GM12878 (cell line): ENCODE results near the gene RGS19. TPM values are rescaled to one million over a fixed set of nuclear protein-coding genes. Genes with fewer than 3 reads are reported as not detected.

Experiments
- BHLHE40 ChIP-seq, 2 experiments: fragments of 450-650 bp in 1 of 2; IDR thresholded peaks; 2 replicates each; pipeline ENCODE4 v1.6.1; 2011 to 2017; ENCODE audit warnings: low read depth in 2 of 2, borderline replicate concordance in 1 of 2, improper control_type of control experiment in 1 of 2, low read length in 1 of 2, mild to moderate bottlenecking in 1 of 2
- CBX5 ChIP-seq: sonication (generic); IDR thresholded peaks from 2 replicates; pipeline ENCODE4 v1.6.1; 2016; ENCODE audit warnings: low read depth, moderate library complexity, mild to moderate bottlenecking, inconsistent platforms
- CREM ChIP-seq: IDR thresholded peaks from 2 replicates; pipeline ENCODE4 v1.6.1; 2014; ENCODE audit warnings: antibody characterized with exemption, low read depth
- POLR2AphosphoS2 ChIP-seq: IDR thresholded peaks from 2 replicates; pipeline ENCODE4 v1.6.1; 2011; ENCODE audit warnings: low read depth, mild to moderate bottlenecking, low read length, improper control_type of control experiment, moderate library complexity
- POU2F2 ChIP-seq: IDR thresholded peaks from 3 replicates; pipeline ENCODE4 v1.6.1; 2011; ENCODE audit warnings: low read depth, mild to moderate bottlenecking, low read length, borderline replicate concordance
- RBBP5 ChIP-seq: fragments of 200-600 bp; sonication (generic); conservative IDR thresholded peaks from 2 replicates; pipeline ENCODE4 v1.6.1; 2016
- SPI1 ChIP-seq: IDR thresholded peaks from 2 replicates; pipeline ENCODE4 v1.6.1; 2011; ENCODE audit warnings: low read depth, mild to moderate bottlenecking, low read length, moderate library complexity, borderline replicate concordance; ENCODE audit not compliant: insufficient read depth
- STAT1 ChIP-seq: fragments of 450-650 bp; conservative IDR thresholded peaks from 2 replicates; pipeline ENCODE4 v1.6.1; 2014; ENCODE audit warnings: antibody characterized with exemption, mild to moderate bottlenecking
- polyA plus RNA-seq, 11 experiments: library from polyadenylated mRNA; depleted of rRNA in 4 of 11; unstranded in 6 of 11; stranded (reverse) in 5 of 11; fragments of >200 nt; fragmentation: Nextera tagmentation in 4 of 11; fragmentation: Illumina TruSeq in 1 of 11; extraction: Ambion mirVana in 4 of 11; extraction: Trizol in 1 of 11; gene quantifications; 1 replicate in 1 of 11; 2 replicates in 10 of 11; pipeline versions ENCODE4 v1.2.1 to v1.2.3, GENCODE V29; 2011 to 2016; ENCODE audit warnings: inconsistent platforms in 2 of 11, missing spikeins in 2 of 11, low read depth in 1 of 11
- total RNA-seq, 4 experiments: library from RNA; depleted of rRNA in 3 of 4; stranded (reverse); fragments of >200 nt in 3 of 4; fragmentation: Illumina TruSeq in 1 of 4; extraction: Trizol in 1 of 4; gene quantifications; 2 replicates each; pipeline versions ENCODE4 v1.2.1 to v1.2.3, GENCODE V29; 2013 to 2021
- TF ChIP-seq, protein P1 (sequence below), 3 experiments: IDR thresholded peaks in 2 of 3; conservative IDR thresholded peaks in 1 of 3; 2 replicates each; pipeline ENCODE4 v1.5.1; 2011; ENCODE audit warnings: low read depth in 3 of 3, low read length in 3 of 3, mild to moderate bottlenecking in 3 of 3, control low read depth in 2 of 3, moderate library complexity in 2 of 3, inconsistent platforms in 1 of 3, mixed read lengths in 1 of 3; ENCODE audit not compliant: control insufficient read depth in 2 of 3, insufficient read depth in 1 of 3; ENCODE audit errors: extremely low read depth in 1 of 3
- TF ChIP-seq, protein P2 (sequence below): fragments of 450-650 bp; IDR thresholded peaks from 2 replicates; pipeline ENCODE4 v1.6.1; 2016; ENCODE audit warnings: mild to moderate bottlenecking
- TF ChIP-seq, protein P3 (sequence below): fragments of 150-350 bp; IDR thresholded peaks from 2 replicates; pipeline ENCODE4 v1.6.1; 2016; ENCODE audit warnings: low read depth, low read length
- TF ChIP-seq, protein P4 (sequence below): fragments of 450-650 bp; IDR thresholded peaks from 2 replicates; pipeline ENCODE4 v1.6.1; 2017; ENCODE audit warnings: mild to moderate bottlenecking, moderate library complexity
- TF ChIP-seq, protein P5 (sequence below): IDR thresholded peaks from 2 replicates; pipeline ENCODE4 v1.6.1; 2012; ENCODE audit warnings: mild to moderate bottlenecking, low read depth, low read length

Gene RGS19
- total and polyA plus RNA-seq, 10 of the 15 experiments (the other 5 are each of a cell fraction or from before 2014, with no cell fraction given): 0.82 to 62.4 (median 39.8) TPM

DNA sequence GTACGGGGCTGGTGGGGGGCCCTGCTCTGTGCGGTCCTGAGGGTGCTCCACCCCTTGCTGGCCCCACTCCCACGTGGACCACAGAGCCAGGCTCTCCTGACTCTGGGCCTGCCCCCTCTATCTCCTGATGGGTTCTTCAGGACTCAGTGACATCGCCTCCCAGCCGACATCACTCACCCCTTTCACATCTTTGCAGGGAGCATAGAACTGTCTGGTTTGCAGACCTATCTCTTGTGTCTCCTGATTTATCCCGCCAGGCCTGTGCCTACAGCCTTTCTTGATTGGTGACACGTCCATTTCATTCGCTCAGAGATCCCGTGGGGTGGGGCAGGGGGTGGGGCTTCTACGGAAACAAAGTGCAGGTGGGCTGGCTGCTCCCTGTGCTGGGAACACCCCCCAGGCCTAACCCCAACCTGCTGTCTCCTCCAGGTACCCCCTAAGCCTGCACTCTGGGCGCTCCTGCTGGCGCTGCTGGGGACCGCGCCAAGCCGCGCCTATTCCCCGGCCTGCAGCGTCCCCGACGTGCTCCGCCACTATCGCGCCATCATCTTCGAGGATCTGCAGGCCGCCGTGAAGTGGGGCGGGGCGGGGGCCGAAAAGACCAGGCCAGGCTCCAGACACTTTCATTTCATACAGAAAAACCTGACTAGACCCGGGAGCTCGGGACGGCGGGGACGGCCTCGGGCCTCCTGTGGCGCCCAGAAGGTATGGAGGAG, 41.7 kb downstream of the RGS19 start (continued):
- TF ChIP-seq, protein P1, sequence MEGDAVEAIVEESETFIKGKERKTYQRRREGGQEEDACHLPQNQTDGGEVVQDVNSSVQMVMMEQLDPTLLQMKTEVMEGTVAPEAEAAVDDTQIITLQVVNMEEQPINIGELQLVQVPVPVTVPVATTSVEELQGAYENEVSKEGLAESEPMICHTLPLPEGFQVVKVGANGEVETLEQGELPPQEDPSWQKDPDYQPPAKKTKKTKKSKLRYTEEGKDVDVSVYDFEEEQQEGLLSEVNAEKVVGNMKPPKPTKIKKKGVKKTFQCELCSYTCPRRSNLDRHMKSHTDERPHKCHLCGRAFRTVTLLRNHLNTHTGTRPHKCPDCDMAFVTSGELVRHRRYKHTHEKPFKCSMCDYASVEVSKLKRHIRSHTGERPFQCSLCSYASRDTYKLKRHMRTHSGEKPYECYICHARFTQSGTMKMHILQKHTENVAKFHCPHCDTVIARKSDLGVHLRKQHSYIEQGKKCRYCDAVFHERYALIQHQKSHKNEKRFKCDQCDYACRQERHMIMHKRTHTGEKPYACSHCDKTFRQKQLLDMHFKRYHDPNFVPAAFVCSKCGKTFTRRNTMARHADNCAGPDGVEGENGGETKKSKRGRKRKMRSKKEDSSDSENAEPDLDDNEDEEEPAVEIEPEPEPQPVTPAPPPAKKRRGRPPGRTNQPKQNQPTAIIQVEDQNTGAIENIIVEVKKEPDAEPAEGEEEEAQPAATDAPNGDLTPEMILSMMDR (IDR thresholded peaks at IDR 0.05 in 2 of 3, conservative IDR thresholded peaks at IDR 0.05 in 1 of 3; ENCODE audit: control insufficient read depth in 2 of 3, extremely low read depth in 1 of 3, insufficient read depth in 1 of 3, low read depth in 3 of 3, low read length in 3 of 3): 0 out of 6 replicates have a peak, but pooled peaks of 1 of the 3 experiments have one; percentile 7
- TF ChIP-seq RBBP5 (no peak), SPI1 (no peak), BHLHE40 (IDR thresholded peaks at IDR 0.05; ENCODE audit: borderline replicate concordance in 1 of 2, low read depth in 2 of 2, low read length in 1 of 2) (peak in 1 of 2 experiments; percentile 11; a peak in 2 of 4 replicates), CREM (no peak), POLR2AphosphoS2 (peak; percentile 95; the same call in 1 of the 2 replicates), CBX5 (no peak), POU2F2 (no peak), STAT1 (no peak)
- TF ChIP-seq, protein P2, sequence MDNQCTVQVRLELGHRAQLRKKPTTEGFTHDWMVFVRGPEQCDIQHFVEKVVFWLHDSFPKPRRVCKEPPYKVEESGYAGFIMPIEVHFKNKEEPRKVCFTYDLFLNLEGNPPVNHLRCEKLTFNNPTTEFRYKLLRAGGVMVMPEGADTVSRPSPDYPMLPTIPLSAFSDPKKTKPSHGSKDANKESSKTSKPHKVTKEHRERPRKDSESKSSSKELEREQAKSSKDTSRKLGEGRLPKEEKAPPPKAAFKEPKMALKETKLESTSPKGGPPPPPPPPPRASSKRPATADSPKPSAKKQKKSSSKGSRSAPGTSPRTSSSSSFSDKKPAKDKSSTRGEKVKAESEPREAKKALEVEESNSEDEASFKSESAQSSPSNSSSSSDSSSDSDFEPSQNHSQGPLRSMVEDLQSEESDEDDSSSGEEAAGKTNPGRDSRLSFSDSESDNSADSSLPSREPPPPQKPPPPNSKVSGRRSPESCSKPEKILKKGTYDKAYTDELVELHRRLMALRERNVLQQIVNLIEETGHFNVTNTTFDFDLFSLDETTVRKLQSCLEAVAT: peak; percentile 11; the same call in 1 of the 2 replicates
- TF ChIP-seq, protein P3, sequence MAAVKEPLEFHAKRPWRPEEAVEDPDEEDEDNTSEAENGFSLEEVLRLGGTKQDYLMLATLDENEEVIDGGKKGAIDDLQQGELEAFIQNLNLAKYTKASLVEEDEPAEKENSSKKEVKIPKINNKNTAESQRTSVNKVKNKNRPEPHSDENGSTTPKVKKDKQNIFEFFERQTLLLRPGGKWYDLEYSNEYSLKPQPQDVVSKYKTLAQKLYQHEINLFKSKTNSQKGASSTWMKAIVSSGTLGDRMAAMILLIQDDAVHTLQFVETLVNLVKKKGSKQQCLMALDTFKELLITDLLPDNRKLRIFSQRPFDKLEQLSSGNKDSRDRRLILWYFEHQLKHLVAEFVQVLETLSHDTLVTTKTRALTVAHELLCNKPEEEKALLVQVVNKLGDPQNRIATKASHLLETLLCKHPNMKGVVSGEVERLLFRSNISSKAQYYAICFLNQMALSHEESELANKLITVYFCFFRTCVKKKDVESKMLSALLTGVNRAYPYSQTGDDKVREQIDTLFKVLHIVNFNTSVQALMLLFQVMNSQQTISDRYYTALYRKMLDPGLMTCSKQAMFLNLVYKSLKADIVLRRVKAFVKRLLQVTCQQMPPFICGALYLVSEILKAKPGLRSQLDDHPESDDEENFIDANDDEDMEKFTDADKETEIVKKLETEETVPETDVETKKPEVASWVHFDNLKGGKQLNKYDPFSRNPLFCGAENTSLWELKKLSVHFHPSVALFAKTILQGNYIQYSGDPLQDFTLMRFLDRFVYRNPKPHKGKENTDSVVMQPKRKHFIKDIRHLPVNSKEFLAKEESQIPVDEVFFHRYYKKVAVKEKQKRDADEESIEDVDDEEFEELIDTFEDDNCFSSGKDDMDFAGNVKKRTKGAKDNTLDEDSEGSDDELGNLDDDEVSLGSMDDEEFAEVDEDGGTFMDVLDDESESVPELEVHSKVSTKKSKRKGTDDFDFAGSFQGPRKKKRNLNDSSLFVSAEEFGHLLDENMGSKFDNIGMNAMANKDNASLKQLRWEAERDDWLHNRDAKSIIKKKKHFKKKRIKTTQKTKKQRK: no peak
- TF ChIP-seq, protein P4, sequence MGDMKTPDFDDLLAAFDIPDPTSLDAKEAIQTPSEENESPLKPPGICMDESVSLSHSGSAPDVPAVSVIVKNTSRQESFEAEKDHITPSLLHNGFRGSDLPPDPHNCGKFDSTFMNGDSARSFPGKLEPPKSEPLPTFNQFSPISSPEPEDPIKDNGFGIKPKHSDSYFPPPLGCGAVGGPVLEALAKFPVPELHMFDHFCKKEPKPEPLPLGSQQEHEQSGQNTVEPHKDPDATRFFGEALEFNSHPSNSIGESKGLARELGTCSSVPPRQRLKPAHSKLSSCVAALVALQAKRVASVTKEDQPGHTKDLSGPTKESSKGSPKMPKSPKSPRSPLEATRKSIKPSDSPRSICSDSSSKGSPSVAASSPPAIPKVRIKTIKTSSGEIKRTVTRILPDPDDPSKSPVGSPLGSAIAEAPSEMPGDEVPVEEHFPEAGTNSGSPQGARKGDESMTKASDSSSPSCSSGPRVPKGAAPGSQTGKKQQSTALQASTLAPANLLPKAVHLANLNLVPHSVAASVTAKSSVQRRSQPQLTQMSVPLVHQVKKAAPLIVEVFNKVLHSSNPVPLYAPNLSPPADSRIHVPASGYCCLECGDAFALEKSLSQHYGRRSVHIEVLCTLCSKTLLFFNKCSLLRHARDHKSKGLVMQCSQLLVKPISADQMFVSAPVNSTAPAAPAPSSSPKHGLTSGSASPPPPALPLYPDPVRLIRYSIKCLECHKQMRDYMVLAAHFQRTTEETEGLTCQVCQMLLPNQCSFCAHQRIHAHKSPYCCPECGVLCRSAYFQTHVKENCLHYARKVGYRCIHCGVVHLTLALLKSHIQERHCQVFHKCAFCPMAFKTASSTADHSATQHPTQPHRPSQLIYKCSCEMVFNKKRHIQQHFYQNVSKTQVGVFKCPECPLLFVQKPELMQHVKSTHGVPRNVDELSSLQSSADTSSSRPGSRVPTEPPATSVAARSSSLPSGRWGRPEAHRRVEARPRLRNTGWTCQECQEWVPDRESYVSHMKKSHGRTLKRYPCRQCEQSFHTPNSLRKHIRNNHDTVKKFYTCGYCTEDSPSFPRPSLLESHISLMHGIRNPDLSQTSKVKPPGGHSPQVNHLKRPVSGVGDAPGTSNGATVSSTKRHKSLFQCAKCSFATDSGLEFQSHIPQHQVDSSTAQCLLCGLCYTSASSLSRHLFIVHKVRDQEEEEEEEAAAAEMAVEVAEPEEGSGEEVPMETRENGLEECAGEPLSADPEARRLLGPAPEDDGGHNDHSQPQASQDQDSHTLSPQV: no peak
- TF ChIP-seq, protein P5, sequence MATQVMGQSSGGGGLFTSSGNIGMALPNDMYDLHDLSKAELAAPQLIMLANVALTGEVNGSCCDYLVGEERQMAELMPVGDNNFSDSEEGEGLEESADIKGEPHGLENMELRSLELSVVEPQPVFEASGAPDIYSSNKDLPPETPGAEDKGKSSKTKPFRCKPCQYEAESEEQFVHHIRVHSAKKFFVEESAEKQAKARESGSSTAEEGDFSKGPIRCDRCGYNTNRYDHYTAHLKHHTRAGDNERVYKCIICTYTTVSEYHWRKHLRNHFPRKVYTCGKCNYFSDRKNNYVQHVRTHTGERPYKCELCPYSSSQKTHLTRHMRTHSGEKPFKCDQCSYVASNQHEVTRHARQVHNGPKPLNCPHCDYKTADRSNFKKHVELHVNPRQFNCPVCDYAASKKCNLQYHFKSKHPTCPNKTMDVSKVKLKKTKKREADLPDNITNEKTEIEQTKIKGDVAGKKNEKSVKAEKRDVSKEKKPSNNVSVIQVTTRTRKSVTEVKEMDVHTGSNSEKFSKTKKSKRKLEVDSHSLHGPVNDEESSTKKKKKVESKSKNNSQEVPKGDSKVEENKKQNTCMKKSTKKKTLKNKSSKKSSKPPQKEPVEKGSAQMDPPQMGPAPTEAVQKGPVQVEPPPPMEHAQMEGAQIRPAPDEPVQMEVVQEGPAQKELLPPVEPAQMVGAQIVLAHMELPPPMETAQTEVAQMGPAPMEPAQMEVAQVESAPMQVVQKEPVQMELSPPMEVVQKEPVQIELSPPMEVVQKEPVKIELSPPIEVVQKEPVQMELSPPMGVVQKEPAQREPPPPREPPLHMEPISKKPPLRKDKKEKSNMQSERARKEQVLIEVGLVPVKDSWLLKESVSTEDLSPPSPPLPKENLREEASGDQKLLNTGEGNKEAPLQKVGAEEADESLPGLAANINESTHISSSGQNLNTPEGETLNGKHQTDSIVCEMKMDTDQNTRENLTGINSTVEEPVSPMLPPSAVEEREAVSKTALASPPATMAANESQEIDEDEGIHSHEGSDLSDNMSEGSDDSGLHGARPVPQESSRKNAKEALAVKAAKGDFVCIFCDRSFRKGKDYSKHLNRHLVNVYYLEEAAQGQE: no peak
